Activated T-helper 17 cell treated with anti-CD3 and anti-CD28 coated beads, Interleukin-2, amount 50 U/mL, for 72 hours (primary cell): ENCODE measurements around the gene VPS26C. TPM values are rescaled to one million over a fixed set of nuclear protein-coding genes. Genes with fewer than 3 reads are reported as not detected.

Experiments used
- ATAC-seq: fragments of 150-1000 bp; cut with Tn5 transposase; replicated peaks from 2 replicates; pipeline ENCODE4 v1.10.0; 2021; ENCODE audit warnings: mild to moderate bottlenecking, moderate library complexity
- H3K27ac Mint-ChIP-seq: one replicate; pipeline ENCODE4 v1.8.0; 2022; ENCODE audit warnings: mixed read lengths
- H3K27me3 Mint-ChIP-seq: one replicate; pipeline ENCODE4 v1.8.0; 2022; ENCODE audit warnings: mixed read lengths
- H3K36me3 Mint-ChIP-seq: one replicate; pipeline ENCODE4 v1.8.0; 2022; ENCODE audit warnings: low read depth, mild to moderate bottlenecking, mixed read lengths
- H3K4me1 Mint-ChIP-seq: one replicate; pipeline ENCODE4 v1.8.0; 2022; ENCODE audit warnings: mixed read lengths
- H3K4me3 Mint-ChIP-seq: one replicate; pipeline ENCODE4 v1.8.0; 2022; ENCODE audit warnings: mild to moderate bottlenecking, mixed read lengths
- H3K9me3 Mint-ChIP-seq: one replicate; pipeline ENCODE4 v1.8.0; 2022; ENCODE audit warnings: mixed read lengths
- total RNA-seq, 2 donors: library from RNA; stranded (reverse); gene quantifications; one replicate each; pipeline ENCODE4 v1.2.3, GENCODE V29; 2022

Gene VPS26C
- total RNA-seq, 2 donors from 2014 or later: 72.1 to 78.5 TPM

DNA sequence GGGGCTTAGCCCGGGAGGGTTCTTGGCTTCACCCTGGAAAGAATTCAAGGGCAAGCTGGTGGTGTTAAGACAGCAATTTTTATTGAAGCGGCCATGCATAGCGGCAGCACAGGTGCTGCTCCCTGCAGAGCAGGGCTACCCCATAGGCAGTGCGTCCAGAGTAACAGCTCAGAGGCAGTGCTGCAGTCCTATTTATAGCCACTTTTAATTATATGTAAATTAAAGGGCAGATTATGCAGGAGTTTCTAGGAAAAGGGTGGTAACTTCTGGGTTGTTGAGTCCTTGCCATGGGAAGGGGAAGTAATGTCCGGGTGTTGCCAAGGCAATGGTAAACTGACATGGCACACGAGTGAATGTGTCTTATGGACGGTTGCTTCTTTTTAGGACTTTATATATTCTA, 57.0 kb downstream of the VPS26C start:
- Mint-ChIP-seq H3K4me1 (peaks cover 16% of the 10 kb centered on the region), H3K27me3 (no peaks in the 10 kb centered on the region), H3K9me3 (no peaks in the 10 kb centered on the region)

DNA sequence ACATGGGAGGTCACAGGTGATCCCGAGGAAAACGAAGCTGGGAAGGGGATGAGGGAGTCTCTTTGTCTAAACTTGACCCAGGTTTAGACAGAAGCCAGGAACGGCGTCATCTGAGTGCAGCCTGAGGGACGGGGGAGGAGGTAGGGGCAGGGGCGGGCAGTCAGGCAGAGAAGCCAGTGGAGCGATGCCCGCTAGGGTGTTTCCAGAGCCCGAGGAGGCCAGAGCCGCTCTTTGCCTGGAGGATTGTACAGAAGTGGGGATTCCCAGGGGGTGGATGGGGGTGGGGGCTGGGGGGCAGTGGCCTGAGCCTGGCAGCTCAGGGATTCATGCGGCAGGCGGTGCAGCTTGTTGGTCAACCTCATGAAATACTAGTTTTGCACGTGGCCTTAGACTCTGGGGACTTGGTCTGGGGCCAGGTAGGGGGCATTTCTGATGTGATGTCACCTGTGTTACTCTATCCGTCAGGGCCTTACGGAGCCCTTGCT, 58.4 kb downstream of the VPS26C start:
- no peak overlapping the region for H3K27ac Mint-ChIP-seq
- H3K4me3 Mint-ChIP-seq: peak overlapping the region; percentile 50
- no peaks in the 10 kb centered on the region for H3K27me3 Mint-ChIP-seq
- peaks cover 16% of the 10 kb centered on the region for H3K4me1 Mint-ChIP-seq
- no peaks in the 10 kb centered on the region for H3K9me3 Mint-ChIP-seq
- ATAC-seq: no peak
- H3K36me3 Mint-ChIP-seq: peaks cover 4% of the 10 kb centered on the region

More for the DNA sequence above, 57.0 kb downstream of the VPS26C start:
- H3K4me3 Mint-ChIP-seq: no peak overlapping the region
- H3K27ac Mint-ChIP-seq: no peak overlapping the region
- ATAC-seq: no peak
- no peaks in the 10 kb centered on the region for H3K36me3 Mint-ChIP-seq

GRCh38 chr21:37208056-37208721, 58.9 kb downstream of the VPS26C start:
- H3K36me3 Mint-ChIP-seq: peaks cover 5% of the 10 kb centered on the region
- no peaks in the 10 kb centered on the region for H3K27me3 Mint-ChIP-seq
- peaks cover 16% of the 10 kb centered on the region for H3K4me1 Mint-ChIP-seq
- peak; percentile 80 for ATAC-seq
- no peaks in the 10 kb centered on the region for H3K9me3 Mint-ChIP-seq
- H3K27ac Mint-ChIP-seq: peak overlapping the region; percentile 74
- H3K4me3 Mint-ChIP-seq: peak overlapping the region; percentile 50

- H3K9me3 Mint-ChIP-seq: no peaks in the 10 kb centered on the region
- peak overlapping the region; percentile 74 for H3K27ac Mint-ChIP-seq
- H3K27me3 Mint-ChIP-seq: no peaks in the 10 kb centered on the region
- ATAC-seq: peak; percentile 76
- H3K36me3 Mint-ChIP-seq: peaks cover 11% of the 10 kb centered on the region
- peak overlapping the region; percentile 50 for H3K4me3 Mint-ChIP-seq
- H3K4me1 Mint-ChIP-seq: peaks cover 16% of the 10 kb centered on the region
Measured at GRCh38 chr21:37207441-37208009, 59.6 kb downstream of the VPS26C start.

GRCh38 chr21:37206496-37206895, 60.6 kb downstream of the VPS26C start:
- no peak for ATAC-seq
- peaks cover 16% of the 10 kb centered on the region for H3K4me1 Mint-ChIP-seq
- H3K27me3 Mint-ChIP-seq: no peaks in the 10 kb centered on the region
- H3K36me3 Mint-ChIP-seq: peaks cover 22% of the 10 kb centered on the region
- no peak overlapping the region for H3K4me3 Mint-ChIP-seq
- peak overlapping the region; percentile 58 for H3K27ac Mint-ChIP-seq
- H3K9me3 Mint-ChIP-seq: no peaks in the 10 kb centered on the region

GRCh38 chr21:37204580-37204979, 62.6 kb downstream of the VPS26C start:
- Mint-ChIP-seq H3K4me3 (no peak overlapping the region), H3K4me1 (peaks cover 16% of the 10 kb centered on the region), H3K36me3 (peaks cover 41% of the 10 kb centered on the region), H3K27me3 (no peaks in the 10 kb centered on the region), H3K27ac (no peak overlapping the region), H3K9me3 (no peaks in the 10 kb centered on the region)
- no peak for ATAC-seq

GRCh38 chr21:37202221-37203110, 64.7 kb downstream of the VPS26C start:
- ATAC-seq: no peak
- H3K4me1 Mint-ChIP-seq: peaks cover 10% of the 10 kb centered on the region
- H3K27me3 Mint-ChIP-seq: no peaks in the 10 kb centered on the region
- H3K27ac Mint-ChIP-seq: no peak overlapping the region
- peaks cover 62% of the 10 kb centered on the region for H3K36me3 Mint-ChIP-seq
- no peaks in the 10 kb centered on the region for H3K9me3 Mint-ChIP-seq
- no peak overlapping the region for H3K4me3 Mint-ChIP-seq

GRCh38 chr21:37200641-37201480, 66.3 kb downstream of the VPS26C start:
- H3K27ac Mint-ChIP-seq: no peak overlapping the region
- no peaks in the 10 kb centered on the region for H3K9me3 Mint-ChIP-seq
- peaks cover 78% of the 10 kb centered on the region for H3K36me3 Mint-ChIP-seq
- no peak for ATAC-seq
- H3K27me3 Mint-ChIP-seq: no peaks in the 10 kb centered on the region
- no peaks in the 10 kb centered on the region for H3K4me1 Mint-ChIP-seq
- H3K4me3 Mint-ChIP-seq: no peak overlapping the region

DNA sequence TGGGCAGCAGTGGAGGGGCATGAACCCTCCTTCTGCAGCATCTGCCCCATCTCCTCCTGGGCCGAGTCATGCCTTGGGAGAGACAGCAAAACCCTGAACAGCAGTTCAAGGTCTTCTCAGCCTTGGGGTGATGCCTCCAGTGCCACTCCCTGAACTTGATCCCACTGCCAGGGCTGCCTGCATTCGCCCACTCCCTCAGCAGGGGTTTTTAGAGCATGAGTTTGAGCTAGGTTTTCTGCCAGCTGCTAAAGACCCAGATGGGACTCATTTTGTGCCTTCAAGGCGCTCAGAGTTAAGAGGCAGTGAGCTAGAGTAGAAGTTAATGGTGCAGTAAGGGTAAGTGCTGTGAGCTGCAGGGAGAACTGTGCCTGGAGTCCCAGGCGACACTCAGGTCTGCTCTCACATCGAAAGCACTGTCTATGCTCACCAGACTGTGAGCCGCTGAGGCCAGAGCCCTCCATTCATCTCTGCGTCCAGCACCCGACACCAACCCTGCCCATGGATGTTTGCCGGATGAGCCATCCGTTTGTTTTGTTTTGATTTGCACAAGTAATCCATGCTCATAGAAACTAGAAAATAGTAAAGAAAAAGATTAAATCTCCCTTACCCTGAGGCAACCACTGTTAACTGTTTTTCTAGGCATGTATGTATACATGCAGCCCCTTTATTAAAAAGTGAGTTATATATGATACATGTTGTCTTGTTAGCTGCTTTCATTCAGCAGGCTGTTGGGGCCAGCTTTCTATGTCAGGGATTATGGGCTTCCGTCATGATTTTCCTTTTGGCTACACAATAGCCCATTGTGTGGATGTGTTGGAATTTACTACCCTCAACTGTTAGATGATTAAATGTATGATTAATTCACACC, 67.8 kb downstream of the VPS26C start:
- no peaks in the 10 kb centered on the region for H3K9me3 Mint-ChIP-seq
- H3K36me3 Mint-ChIP-seq: peaks cover 90% of the 10 kb centered on the region
- no peaks in the 10 kb centered on the region for H3K4me1 Mint-ChIP-seq
- no peak overlapping the region for H3K27ac Mint-ChIP-seq
- no peak overlapping the region for H3K4me3 Mint-ChIP-seq
- ATAC-seq: no peak
- H3K27me3 Mint-ChIP-seq: no peaks in the 10 kb centered on the region

DNA sequence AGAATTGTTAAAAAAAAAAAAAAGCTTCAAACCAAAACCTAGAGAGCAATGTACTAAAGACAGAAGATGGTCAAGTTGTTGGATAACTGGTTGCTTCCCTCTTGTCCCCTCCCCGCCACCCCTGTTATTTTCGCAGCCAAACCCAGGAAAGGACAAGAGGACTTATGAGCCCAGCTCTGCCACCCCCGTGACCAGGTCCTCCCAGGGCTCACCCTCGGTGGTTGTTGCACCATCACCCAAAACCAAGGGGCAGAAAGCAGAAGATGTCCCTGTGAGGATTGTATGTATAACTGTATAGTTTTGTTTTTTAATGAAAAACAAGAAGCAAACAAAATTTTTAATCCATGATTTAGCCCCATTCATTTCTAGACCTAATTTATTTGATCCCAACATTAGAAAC, 69.4 kb downstream of the VPS26C start:
- no peaks in the 10 kb centered on the region for H3K4me1 Mint-ChIP-seq
- H3K36me3 Mint-ChIP-seq: peaks cover 97% of the 10 kb centered on the region
- H3K9me3 Mint-ChIP-seq: no peaks in the 10 kb centered on the region
- no peak overlapping the region for H3K27ac Mint-ChIP-seq
- no peak for ATAC-seq
- H3K4me3 Mint-ChIP-seq: no peak overlapping the region
- H3K27me3 Mint-ChIP-seq: no peaks in the 10 kb centered on the region

- no peaks in the 10 kb centered on the region for H3K9me3 Mint-ChIP-seq
- H3K4me3 Mint-ChIP-seq: no peak overlapping the region
- ATAC-seq: no peak
- H3K4me1 Mint-ChIP-seq: no peaks in the 10 kb centered on the region
- H3K36me3 Mint-ChIP-seq: peaks cover 97% of the 10 kb centered on the region
- H3K27me3 Mint-ChIP-seq: no peaks in the 10 kb centered on the region
- H3K27ac Mint-ChIP-seq: no peak overlapping the region
Measured at GRCh38 chr21:37196847-37197246, 70.3 kb downstream of the VPS26C start.

- H3K9me3 Mint-ChIP-seq: no peaks in the 10 kb centered on the region
- H3K27ac Mint-ChIP-seq: no peak overlapping the region
Measured at GRCh38 chr21:37195610-37196009, 71.5 kb downstream of the VPS26C start.

DNA sequence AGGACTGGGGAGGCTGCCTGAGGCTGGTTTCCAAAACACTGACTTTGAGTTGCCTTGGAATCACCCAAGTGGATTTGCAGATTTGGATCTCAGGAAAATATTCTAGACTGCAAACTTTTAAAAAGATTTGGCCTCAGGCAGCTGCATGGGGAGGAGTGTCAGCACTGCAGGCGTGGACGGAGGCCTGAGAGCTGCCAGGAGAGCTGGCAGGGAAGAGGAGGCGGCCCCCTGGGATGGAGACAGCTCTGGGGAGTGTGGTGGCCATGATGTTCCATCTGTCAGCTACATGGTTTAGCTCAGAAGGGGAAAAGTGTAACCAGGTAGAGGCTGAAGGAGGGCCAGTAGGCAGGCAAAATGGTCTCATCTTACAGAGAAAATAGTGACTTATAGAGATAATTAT, 72.1 kb downstream of the VPS26C start:
- no peak overlapping the region for H3K4me3 Mint-ChIP-seq
- no peaks in the 10 kb centered on the region for H3K4me1 Mint-ChIP-seq
- peak overlapping the region; percentile 8 for H3K27ac Mint-ChIP-seq
- H3K9me3 Mint-ChIP-seq: no peaks in the 10 kb centered on the region
- no peaks in the 10 kb centered on the region for H3K27me3 Mint-ChIP-seq
- peaks cover 97% of the 10 kb centered on the region for H3K36me3 Mint-ChIP-seq
- no peak for ATAC-seq

More at GRCh38 chr21:37195610-37196009, 71.5 kb downstream of the VPS26C start:
- H3K36me3 Mint-ChIP-seq: peaks cover 97% of the 10 kb centered on the region
- no peaks in the 10 kb centered on the region for H3K4me1 Mint-ChIP-seq
- no peak overlapping the region for H3K4me3 Mint-ChIP-seq
- ATAC-seq: no peak
- no peaks in the 10 kb centered on the region for H3K27me3 Mint-ChIP-seq
